Measurements from ENCODE around the gene VGF. TPM values are rescaled to one million over a fixed set of nuclear protein-coding genes. Genes with fewer than 3 reads are reported as not detected.

Gene VGF
- total and polyA plus RNA-seq, 2 experiments from 2014 or later = 3.0 to 4.4 TPM

DNA sequence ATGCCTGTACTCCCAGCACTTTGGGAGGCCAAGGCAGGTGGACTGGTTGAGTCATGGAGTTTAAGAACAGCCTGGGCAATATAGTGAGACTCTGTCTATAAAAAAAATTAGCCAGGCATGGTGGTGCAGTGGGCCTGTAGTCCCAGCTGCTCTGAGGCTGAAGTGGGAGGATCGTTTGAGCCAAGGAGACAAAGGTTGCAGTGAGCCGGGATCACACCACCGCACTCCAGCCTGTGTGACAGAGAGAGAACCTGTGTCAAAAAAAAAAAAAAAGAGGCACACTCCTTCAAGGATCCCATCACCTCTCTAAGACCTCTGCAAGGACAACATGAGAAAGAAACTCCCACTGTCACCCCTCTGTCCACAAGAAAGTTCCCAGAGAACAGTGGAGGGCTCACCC lies 10.3 kb upstream of the VGF start (continued):
- TF ChIP-seq REST (IDR thresholded peaks at IDR 0.05; ENCODE audit: unreplicated experiment) (no peak), ZNF331 (CRISPR knock-in tag; IDR thresholded peaks at IDR 0.05; ENCODE audit: low read depth) (no peak), ETS1 (IDR thresholded peaks at IDR 0.05) (no peak), STAT1 (IDR thresholded peaks at IDR 0.05; ENCODE audit: unreplicated experiment) (no peak), CREB1 (CRISPR knock-in tag; IDR thresholded peaks at IDR 0.05; ENCODE audit: low read depth) (no peak), POLR2AphosphoS5 (IDR thresholded peaks at IDR 0.05; ENCODE audit: low read depth) (no peak), JUNB (IDR thresholded peaks at IDR 0.05; ENCODE audit: unreplicated experiment) (no peak), CTCF (conservative IDR thresholded peaks at IDR 0.05; ENCODE audit: low read depth in 2 of 2) (no peak), ZNF114 (CRISPR knock-in tag; IDR thresholded peaks at IDR 0.05) (no peak)

GRCh38 chr7:101174322-101174854 lies 9.0 kb upstream of the VGF start:
- Mint-ChIP-seq H3K4me1 (peaks cover 37% of the 10 kb centered on the region), H3K27ac (no peak overlapping the region), H3K36me3 (ENCODE audit: low read depth) (no peaks in the 10 kb centered on the region; the same call in 2 of the 3 replicates), H3K4me3 (peak overlapping the region; percentile 74), H3K27me3 (ENCODE audit: insufficient read depth, low read depth, poor library complexity) (peaks cover 98% of the 10 kb centered on the region), H3K9me3 (peaks cover 4% of the 10 kb centered on the region; the same call in 2 of the 3 replicates)
- Histone ChIP-seq H3K4me2 (peak overlapping the region; percentile 98), H3K27me3 (ENCODE audit: insufficient read depth) (peaks cover 100% of the 10 kb centered on the region), H3K79me2 (replicated peaks; ENCODE audit: insufficient read depth) (no peaks in the 10 kb centered on the region), H3F3A (replicated peaks; ENCODE audit: low read depth) (peaks cover 17% of the 10 kb centered on the region), H4K20me1 (replicated peaks; ENCODE audit: insufficient read depth) (peaks cover 3% of the 10 kb centered on the region; the same call in 1 of the 2 replicates), H3K4me1 (ENCODE audit: insufficient read depth) (peaks cover 35% of the 10 kb centered on the region), H3K27ac (ENCODE audit: low read depth) (no peak overlapping the region), H2AFZ (peak overlapping the region; percentile 81; the same call in 1 of the 2 replicates), H3K9me2 (ENCODE audit: insufficient read depth) (no peaks in the 10 kb centered on the region), H3K36me3 (ENCODE audit: insufficient read depth) (no peaks in the 10 kb centered on the region; the same call in 1 of the 2 replicates), H3K4me3 (peak overlapping the region; percentile 64)
- DNase-seq (ENCODE audit: low spot score) (peak; percentile 64), ATAC-seq (peak; percentile 3)
- TF ChIP-seq CREB1 (CRISPR knock-in tag; IDR thresholded peaks at IDR 0.05; ENCODE audit: low read depth) (no peak), EZH2phosphoT487 (IDR thresholded peaks at IDR 0.05; ENCODE audit: unreplicated experiment) (peak; percentile 51), CTCF (conservative IDR thresholded peaks at IDR 0.05; ENCODE audit: low read depth in 2 of 2) (no peak), REST (IDR thresholded peaks at IDR 0.05; ENCODE audit: unreplicated experiment) (no peak)
